ENCODE data around the gene PEG3.

The PEG3 gene

DNA sequence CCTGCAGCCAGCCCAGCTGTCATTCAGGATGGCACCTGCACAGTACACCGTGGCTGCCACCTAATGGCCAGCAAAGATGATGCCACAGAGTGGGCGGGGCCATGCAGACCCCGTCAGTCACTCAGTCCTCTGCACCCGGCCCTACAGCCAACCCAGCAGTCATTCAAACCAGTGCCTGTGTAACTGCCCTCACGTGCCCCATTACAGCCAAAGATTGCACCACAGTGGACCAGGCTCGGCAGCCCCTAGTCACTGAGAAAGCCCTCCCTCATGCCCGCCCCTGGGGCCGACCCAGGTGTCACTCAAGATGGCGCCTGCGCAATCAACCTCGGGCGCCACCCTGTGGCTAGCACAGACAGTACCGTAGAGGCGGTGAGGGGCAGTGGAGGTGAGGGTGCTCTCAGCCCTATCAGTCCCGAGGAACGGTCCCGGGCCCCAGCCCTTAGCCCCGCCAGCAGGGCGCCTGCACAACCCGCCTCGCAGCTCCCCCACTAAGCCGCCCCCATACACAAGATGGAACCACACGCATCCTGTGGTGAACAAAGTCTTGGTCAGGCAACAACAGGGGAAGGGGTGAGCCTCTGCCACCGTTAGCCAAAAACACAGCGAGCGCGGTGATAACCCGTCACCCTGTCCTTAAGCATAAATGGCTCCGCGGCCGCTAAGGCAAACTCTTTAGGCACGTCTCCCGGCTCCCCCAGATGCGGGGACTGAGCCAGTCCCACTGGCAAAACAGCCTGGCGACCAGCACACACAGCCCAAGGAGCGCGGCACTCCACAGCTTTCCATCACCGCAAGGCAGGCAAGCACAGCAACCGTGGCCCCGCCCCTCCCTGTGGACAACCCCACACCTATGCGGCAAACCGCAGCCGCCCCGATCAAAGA is 2.3 kb downstream of the PEG3 start:
- peak overlapping the region; percentile 84 for H3K27ac ChIP-seq
- TF ChIP-seq ZFX (IDR thresholded peaks at IDR 0.05; ENCODE audit: borderline replicate concordance) = no peak
- TF ChIP-seq CTCF (IDR thresholded peaks at IDR 0.05) = peak; percentile 54

DNA sequence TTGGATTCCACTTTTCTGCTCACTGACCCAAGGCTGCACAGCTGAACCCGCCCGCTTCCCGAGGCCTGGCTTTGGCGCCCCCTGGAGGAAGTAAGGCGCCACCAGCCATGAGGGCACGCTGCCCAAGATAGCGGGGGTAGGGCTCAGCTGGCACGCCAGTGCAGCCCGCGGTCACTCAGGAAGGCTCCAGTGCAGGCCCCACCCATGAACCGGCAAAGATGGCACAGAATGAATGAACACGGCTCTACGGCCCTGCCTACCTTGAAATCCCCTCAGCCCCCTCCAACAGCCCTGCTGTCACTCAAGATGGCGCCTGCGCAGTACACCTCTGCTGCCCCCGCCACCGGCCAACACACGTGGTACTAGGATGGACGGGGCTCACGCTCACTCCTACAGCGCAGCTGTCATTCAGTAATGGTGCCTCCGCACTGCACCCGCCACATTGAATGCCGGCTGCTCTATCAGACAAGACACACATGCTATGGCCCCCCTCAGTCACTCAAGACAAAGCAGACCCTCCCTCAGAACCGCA is 3.0 kb downstream of the PEG3 start:
- TF ChIP-seq CTCF (IDR thresholded peaks at IDR 0.05) = peak; percentile 75
- no peak for TF ChIP-seq ZFX (IDR thresholded peaks at IDR 0.05; ENCODE audit: borderline replicate concordance)
- H3K27ac ChIP-seq = peak overlapping the region; percentile 84

- H3K27ac ChIP-seq = peak overlapping the region; percentile 84
- TF ChIP-seq ZFX (IDR thresholded peaks at IDR 0.05; ENCODE audit: borderline replicate concordance) = no peak
- TF ChIP-seq CTCF (IDR thresholded peaks at IDR 0.05) = no peak
These were observed 3.5 kb downstream of the PEG3 start for GRCh38 chr19:56837004-56837403.

GRCh38 chr19:56836059-56836458 is 4.5 kb downstream of the PEG3 start:
- H3K27ac ChIP-seq = no peak overlapping the region
- TF ChIP-seq CTCF (IDR thresholded peaks at IDR 0.05) = no peak

DNA sequence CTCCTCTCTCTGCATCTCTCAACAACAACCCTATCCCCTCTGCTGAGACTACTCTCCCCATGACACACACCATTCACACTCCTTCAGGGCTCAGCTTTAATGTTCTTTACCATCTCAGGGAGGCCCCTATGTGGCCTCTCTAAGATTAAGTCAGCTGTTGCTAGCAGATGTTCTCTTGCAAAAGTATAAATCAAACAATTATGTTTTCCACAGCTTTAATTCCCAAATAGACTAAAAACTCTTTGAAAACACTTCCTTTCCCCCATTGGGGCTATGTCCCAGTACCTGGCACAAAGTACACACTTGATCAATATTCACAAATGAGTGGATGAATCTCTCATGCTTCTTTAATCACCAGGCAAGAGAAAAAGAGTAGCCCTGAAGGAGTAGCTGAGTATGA is 5.1 kb downstream of the PEG3 start:
- H3K27ac ChIP-seq = no peak overlapping the region
- no peak for TF ChIP-seq CTCF (IDR thresholded peaks at IDR 0.05)
- TF ChIP-seq ZFX (IDR thresholded peaks at IDR 0.05; ENCODE audit: borderline replicate concordance) = no peak

- H3K27ac ChIP-seq = no peak overlapping the region
- TF ChIP-seq ZFX (IDR thresholded peaks at IDR 0.05; ENCODE audit: borderline replicate concordance) (no peak), CTCF (IDR thresholded peaks at IDR 0.05) (no peak)
These were observed 5.8 kb downstream of the PEG3 start for GRCh38 chr19:56834564-56835375.

All from 22Rv1 (cell line).